Spleen (tissue), 11 donors: ENCODE results near the gene SLC35F3. TPM values are rescaled to one million over a fixed set of nuclear protein-coding genes. Genes with fewer than 3 reads are reported as not detected.

Source experiments
- DNase-seq: peaks from one replicate; pipeline ENCODE4 v3.0.0-alpha.2; 2020
- H3K27ac ChIP-seq, 8 donors: fragments of 200-600 bp; sonication (generic) in 7 of 8; 1 replicate in 4 of 8; 2 replicates in 4 of 8; pipeline versions ENCODE4 v1.5.0 to v1.8.0; 2016 to 2021; ENCODE audit warnings: inconsistent platforms in 4 of 8, mild to moderate bottlenecking in 4 of 8, moderate library complexity in 1 of 8
- H3K27me3 ChIP-seq, 7 donors: fragments of 200-600 bp; sonication (generic) in 6 of 7; replicated peaks in 1 of 7; 1 replicate in 4 of 7; 2 replicates in 3 of 7; pipeline versions ENCODE4 v1.5.0 to v1.8.0; 2016 to 2021; ENCODE audit warnings: inconsistent platforms in 3 of 7, mild to moderate bottlenecking in 1 of 7
- H3K36me3 ChIP-seq, 6 donors: fragments of 200-600 bp; sonication (generic) in 5 of 6; 1 replicate in 4 of 6; 2 replicates in 2 of 6; pipeline versions ENCODE4 v1.5.0 to v1.8.0; 2016 to 2021; ENCODE audit warnings: inconsistent platforms in 2 of 6
- H3K4me1 ChIP-seq, 6 donors: fragments of 200-600 bp; sonication (generic) in 5 of 6; 1 replicate in 3 of 6; 2 replicates in 3 of 6; pipeline versions ENCODE4 v1.5.0 to v1.8.0; 2016 to 2021; ENCODE audit warnings: inconsistent platforms in 3 of 6
- H3K4me3 ChIP-seq, 8 donors: fragments of 200-600 bp; sonication (generic) in 7 of 8; 1 replicate in 4 of 8; 2 replicates in 4 of 8; pipeline versions ENCODE4 v1.5.0 to v1.8.0; 2016 to 2021; ENCODE audit warnings: inconsistent platforms in 4 of 8, mild to moderate bottlenecking in 4 of 8, moderate library complexity in 2 of 8
- H3K9me3 ChIP-seq, 8 donors: fragments of 200-600 bp; sonication (generic) in 7 of 8; 1 replicate in 4 of 8; 2 replicates in 4 of 8; pipeline versions ENCODE4 v1.5.0 to v1.8.0; 2016 to 2021; ENCODE audit warnings: inconsistent platforms in 4 of 8
- CTCF ChIP-seq, 11 experiments: fragments of 200-600 bp in 7 of 11; fragments of 450-650 bp in 4 of 11; sonication (generic) in 4 of 11; IDR thresholded peaks in 8 of 11; conservative IDR thresholded peaks in 3 of 11; 1 replicate in 7 of 11; 2 replicates in 4 of 11; pipeline versions ENCODE4 v1.4.0 to v1.8.0; 2016 to 2021; ENCODE audit warnings: antibody characterized with exemption in 11 of 11, inconsistent platforms in 4 of 11, mild to moderate bottlenecking in 1 of 11
- POLR2A ChIP-seq, 3 donors: fragments of 450-650 bp; IDR thresholded peaks; one replicate each; pipeline ENCODE4 v1.5.1; 2017; ENCODE audit warnings: antibody characterized with exemption in 3 of 3, mild to moderate bottlenecking in 1 of 3
- POLR2AphosphoS5 ChIP-seq, 3 donors: sonication (generic); formaldehyde crosslinking; IDR thresholded peaks; one replicate each; pipeline ENCODE4 v1.5.1; 2017; ENCODE audit warnings: antibody characterized with exemption in 3 of 3
- WGBS, 5 donors: extraction: QIAGEN DNeasy Blood & Tissue Kit in 3 of 5; methylation state at CpG; one replicate each; pipeline versions ENCODE4 v1.1.5 to v1.1.7; 2013 to 2018; 5-methylcytosine and 5-hydroxymethylcytosine counted together
- intact Hi-C: fragments of 100-400 bp; cut with DNase I; formaldehyde crosslinking; loops from one replicate; pipeline ENCODE4 v1.15.0; 2023; ENCODE audit warnings: low total_unique reads
- polyA plus RNA-seq, 3 donors: library from polyadenylated mRNA; stranded (reverse); fragments of 200-250 nt; gene quantifications; one replicate each; pipeline ENCODE4 v1.2.1, GENCODE V29; 2013
- total RNA-seq, 7 donors: library from RNA; depleted of rRNA in 3 of 7; stranded (reverse); fragments of >200 nt in 3 of 7; fragmentation: NEBNext Ultra II Directional in 4 of 7; extraction: Animal tissue kit (Norgen Biotek cat#: 25700) in 4 of 7; gene quantifications; one replicate each; pipeline versions ENCODE4 v1.1.0 to v1.2.1, GENCODE V29; 2016 to 2021
- donor health status: healthy with polysubstance abuse.
- donor health status: DM: no; HTN: no; CAD: no; lungs with moderate emphysema.
- donor health status: DM: no; HTN: no; CAD: no.
- donor health status: Bipolar disorder and iron deficiency.
- donor health status: healthy.
- donor health status: DM: no; HTN: no; CAD: no.
- donor health status: DM: yes; HTN: yes; CAD: no.

SLC35F3 gene
- total and polyA plus RNA-seq, 10 donors: 0.03 to 0.44 (median 0.11) TPM; not detected in 5

- DNase-seq: no peak
- peaks cover 0 to 12% (median 0%) of the 10 kb centered on the region in 8 donors for H3K9me3 ChIP-seq
- no peaks in the 10 kb centered on the region for H3K36me3 ChIP-seq
- WGBS, 5 donors: 14 to 29% (median 18%) methylated on average over 7 of the region's 7 CpGs
- H3K27ac ChIP-seq: no peak overlapping the region
- intact Hi-C loops: no loop called here
- H3K27me3 ChIP-seq: peaks cover 0 to 13% (median 0%) of the 10 kb centered on the region in 7 donors
- no peak overlapping the region for H3K4me3 ChIP-seq
- TF ChIP-seq CTCF (IDR thresholded peaks at IDR 0.05 in 8 of 11, conservative IDR thresholded peaks at IDR 0.05 in 3 of 11) (no peak), POLR2AphosphoS5 (IDR thresholded peaks at IDR 0.05) (no peak), POLR2A (IDR thresholded peaks at IDR 0.05) (no peak)
- peaks cover 0 to 5% (median 0%) of the 10 kb centered on the region in 6 donors for H3K4me1 ChIP-seq
Measured at GRCh38 chr1:234260578-234260977, 356.1 kb downstream of the SLC35F3 start.

DNA sequence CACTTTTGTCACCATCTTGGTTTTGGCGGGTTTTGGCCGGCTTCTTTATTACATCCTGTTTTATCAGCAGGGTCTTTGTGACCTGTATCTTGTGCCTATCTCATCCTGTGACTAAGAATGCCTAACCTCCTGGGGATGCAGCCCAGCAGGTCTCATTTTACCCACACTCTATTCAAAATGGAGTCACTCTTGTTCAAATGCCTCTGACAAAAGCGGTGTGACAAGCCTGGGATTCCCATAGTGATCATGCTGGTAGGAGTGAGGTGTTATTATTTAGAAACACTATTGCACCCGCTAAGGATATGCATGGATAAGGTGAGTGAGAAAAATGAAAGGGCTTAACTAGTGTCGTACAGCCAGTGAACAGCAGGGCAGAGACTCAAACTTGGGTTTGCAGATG lies 357.1 kb downstream of the SLC35F3 start:
- no peak overlapping the region for H3K4me3 ChIP-seq
- intact Hi-C loops: no loop called here
- H3K27me3 ChIP-seq: peaks cover 0 to 13% (median 0%) of the 10 kb centered on the region in 7 donors
- H3K4me1 ChIP-seq: peaks cover 0 to 5% (median 0%) of the 10 kb centered on the region in 6 donors
- TF ChIP-seq CTCF (IDR thresholded peaks at IDR 0.05 in 8 of 11, conservative IDR thresholded peaks at IDR 0.05 in 3 of 11): no peak
- no peak for TF ChIP-seq POLR2A (IDR thresholded peaks at IDR 0.05)
- TF ChIP-seq POLR2AphosphoS5 (IDR thresholded peaks at IDR 0.05): no peak
- no peak for DNase-seq
- no peak overlapping the region for H3K27ac ChIP-seq
- H3K9me3 ChIP-seq: peaks cover 0 to 12% (median 0%) of the 10 kb centered on the region in 8 donors
- 83 to 96% (median 89%) methylated on average over 5 of the region's 5 CpGs for WGBS, 5 donors
- no peaks in the 10 kb centered on the region for H3K36me3 ChIP-seq

- H3K9me3 ChIP-seq: peaks cover 0 to 12% (median 0%) of the 10 kb centered on the region in 8 donors
- H3K4me1 ChIP-seq: peaks cover 0 to 5% (median 0%) of the 10 kb centered on the region in 6 donors
- no peak overlapping the region for H3K27ac ChIP-seq
- H3K36me3 ChIP-seq: no peaks in the 10 kb centered on the region
- no peak for TF ChIP-seq POLR2A (IDR thresholded peaks at IDR 0.05)
- no peak for TF ChIP-seq POLR2AphosphoS5 (IDR thresholded peaks at IDR 0.05)
- no peak for TF ChIP-seq CTCF (IDR thresholded peaks at IDR 0.05 in 8 of 11, conservative IDR thresholded peaks at IDR 0.05 in 3 of 11)
- 71 to 89% (median 82%) methylated on average over 6 of the region's 6 CpGs for WGBS, 5 donors
- H3K27me3 ChIP-seq: peaks cover 0 to 13% (median 0%) of the 10 kb centered on the region in 7 donors
- no peak for DNase-seq
- intact Hi-C loops: no loop called here
- H3K4me3 ChIP-seq: no peak overlapping the region
Measured at GRCh38 chr1:234262007-234262753, 357.7 kb downstream of the SLC35F3 start.

- intact Hi-C loops: no loop called here
- Histone ChIP-seq H3K36me3 (no peaks in the 10 kb centered on the region), H3K27ac (no peak overlapping the region), H3K27me3 (peaks cover 0 to 13% (median 0%) of the 10 kb centered on the region in 7 donors), H3K9me3 (peaks cover 0 to 8% (median 0%) of the 10 kb centered on the region in 8 donors), H3K4me1 (peaks cover 0 to 5% (median 0%) of the 10 kb centered on the region in 6 donors), H3K4me3 (no peak overlapping the region)
- no peak for DNase-seq
- no peak for TF ChIP-seq POLR2A (IDR thresholded peaks at IDR 0.05)
- no peak for TF ChIP-seq POLR2AphosphoS5 (IDR thresholded peaks at IDR 0.05)
- no peak for TF ChIP-seq CTCF (IDR thresholded peaks at IDR 0.05 in 8 of 11, conservative IDR thresholded peaks at IDR 0.05 in 3 of 11)
- WGBS, 5 donors: 65 to 85% (median 79%) methylated on average over 2 of the region's 2 CpGs
Measured at GRCh38 chr1:234262754-234263105, 358.3 kb downstream of the SLC35F3 start.
